HG02642 (cell line): ENCODE data around the gene ORAI2.
"Not testable (repeated sequence)": the region's sequence is repeated elsewhere in the genome, so short reads cannot be mapped to it uniquely, and the experiment has no call there.

ENCODE experiments used
- ATAC-seq: cut with Tn5 transposase; IDR thresholded peaks from one replicate; pipeline ENCODE4 v1.9.1; 2021; ENCODE audit warnings: mild to moderate bottlenecking; ENCODE audit not compliant: unreplicated experiment, poor library complexity

The ORAI2 gene

GRCh38 chr7:102493220-102493935 is 60.0 kb downstream of the ORAI2 start:
- ATAC-seq, result not testable (repeated sequence)

DNA sequence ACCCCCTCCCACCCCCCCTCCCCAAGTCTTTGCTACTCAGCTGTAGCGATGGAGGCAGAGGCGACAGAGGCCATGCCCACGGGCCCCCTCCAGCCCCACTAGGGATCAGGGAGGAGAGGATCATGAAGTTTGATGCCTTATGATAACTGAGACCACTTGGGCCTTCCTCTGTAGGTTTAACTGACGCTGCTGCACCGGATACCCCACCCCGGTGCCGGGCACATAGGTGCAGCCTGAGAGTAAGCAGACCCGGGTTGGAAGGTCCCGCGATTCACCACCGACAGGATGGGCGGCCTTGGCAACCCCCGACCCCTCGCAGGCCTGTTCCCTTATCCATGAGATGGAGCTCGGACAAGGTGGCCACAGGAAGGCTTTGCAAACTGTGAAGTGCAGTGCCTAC is 60.7 kb downstream of the ORAI2 start:
- not testable (repeated sequence) for ATAC-seq

- ATAC-seq, result peak; percentile 71
These were observed 61.2 kb downstream of the ORAI2 start for GRCh38 chr7:102494473-102495149.

GRCh38 chr7:102496861-102497260 is 63.5 kb downstream of the ORAI2 start:
- not testable (repeated sequence) for ATAC-seq

DNA sequence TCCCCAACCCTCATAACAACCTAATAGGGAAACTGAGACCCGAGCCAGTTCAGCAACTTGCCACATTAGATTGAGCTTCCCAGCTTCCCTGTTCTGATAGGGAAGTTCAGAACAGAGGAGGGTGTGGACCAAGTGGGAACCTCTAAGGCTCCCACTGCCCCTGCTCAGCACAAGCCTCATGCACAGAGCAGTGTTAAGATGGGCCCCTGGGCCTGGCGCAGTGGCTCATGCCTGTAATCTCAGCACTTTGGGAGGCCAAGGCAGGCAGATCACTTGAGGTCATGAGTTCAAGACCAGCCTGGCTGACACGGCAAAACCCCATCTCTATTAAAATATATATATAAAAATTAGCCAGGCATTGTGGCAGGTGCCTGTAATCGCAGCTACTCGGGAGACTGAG is 63.9 kb downstream of the ORAI2 start:
- ATAC-seq, result not testable (repeated sequence)

DNA sequence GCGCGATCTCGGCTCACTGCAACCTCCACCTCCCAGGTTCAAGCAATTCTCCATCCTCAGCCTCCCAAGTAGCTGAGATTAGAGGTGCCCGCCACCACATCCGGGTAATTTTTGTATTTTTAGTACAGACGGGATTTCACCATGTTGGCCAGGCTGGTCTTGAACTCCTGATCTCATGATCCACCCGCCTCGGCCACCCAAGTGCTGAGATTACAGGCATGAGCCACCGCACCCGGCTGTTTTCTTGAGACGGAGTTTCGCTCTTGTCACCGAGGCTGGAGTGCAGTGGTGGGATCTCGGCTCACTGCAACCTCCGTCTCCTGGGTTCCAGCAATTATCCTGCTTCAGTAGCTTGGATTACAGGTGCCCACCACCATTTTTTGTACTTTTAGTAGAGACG is 64.9 kb downstream of the ORAI2 start:
- not testable (repeated sequence) for ATAC-seq

DNA sequence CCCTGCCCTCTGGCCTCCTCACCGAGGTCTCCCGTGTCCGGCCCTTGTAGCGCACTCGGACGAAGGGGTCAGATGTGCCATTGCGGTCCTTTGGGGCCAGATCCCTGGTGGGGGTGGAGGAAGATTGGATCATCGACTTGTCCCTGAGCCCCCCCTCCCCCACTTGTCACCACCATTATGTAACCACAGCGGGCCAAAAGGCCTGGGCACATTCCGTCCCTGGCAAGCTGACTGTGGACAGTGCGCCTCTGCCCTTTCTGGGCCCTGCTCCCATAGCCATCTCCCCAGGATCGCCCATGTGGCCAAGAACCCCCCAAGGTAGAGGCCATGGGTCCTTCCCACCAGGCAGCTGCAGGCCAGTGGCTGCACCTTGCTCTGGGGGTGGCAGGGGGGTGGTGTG is 69.8 kb downstream of the ORAI2 start:
- not testable (repeated sequence) for ATAC-seq

DNA sequence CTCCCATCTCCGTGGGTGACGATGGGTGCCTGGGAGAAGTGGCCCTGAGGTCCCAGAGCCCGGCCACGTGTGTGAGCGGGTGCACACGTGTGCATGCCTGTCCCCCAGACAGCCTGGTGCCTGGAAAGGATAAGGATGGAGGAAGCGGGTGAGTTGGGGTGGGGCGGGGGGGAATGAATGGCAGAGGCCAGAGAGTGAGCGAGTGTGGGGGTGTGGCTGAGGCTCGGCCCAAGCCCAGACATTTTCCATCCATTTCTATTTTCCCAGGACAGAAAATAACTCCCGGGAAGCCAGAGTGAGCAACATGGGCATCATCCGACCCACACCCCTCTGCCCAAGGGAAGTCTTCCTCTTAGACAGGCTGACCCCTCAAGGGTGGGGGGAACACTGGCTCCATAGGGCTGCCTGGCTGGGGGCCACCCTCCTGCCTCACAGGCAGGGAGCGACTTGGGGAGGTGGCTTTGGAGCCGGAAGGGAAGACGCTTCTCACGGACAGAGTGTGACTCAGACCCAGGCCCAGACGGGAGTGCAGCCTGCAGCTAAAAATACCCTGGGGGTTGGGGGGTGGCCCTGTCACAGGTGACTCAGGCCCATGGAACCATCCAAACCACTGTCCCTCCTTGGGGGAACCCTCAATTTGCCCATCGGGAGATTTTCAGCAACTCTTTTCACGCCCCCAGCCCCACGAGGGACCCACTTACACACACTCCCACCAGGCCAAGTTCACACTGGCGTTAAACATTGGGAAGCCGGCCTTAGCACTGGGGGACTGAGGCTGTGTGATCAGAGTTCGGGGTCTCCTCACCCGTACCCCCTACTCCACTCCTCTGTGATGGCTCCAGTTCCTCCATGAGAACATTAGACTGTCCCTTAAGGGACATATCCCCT is 72.2 kb downstream of the ORAI2 start:
- ATAC-seq, result not testable (repeated sequence)
